SIG-M5 (cell line): ENCODE results near the gene ZNF280C.

ENCODE experiments used
- DNase-seq: peaks from one replicate; lab custom pipeline; 2025; lab: John Stamatoyannopoulos, UW

Gene ZNF280C

DNA sequence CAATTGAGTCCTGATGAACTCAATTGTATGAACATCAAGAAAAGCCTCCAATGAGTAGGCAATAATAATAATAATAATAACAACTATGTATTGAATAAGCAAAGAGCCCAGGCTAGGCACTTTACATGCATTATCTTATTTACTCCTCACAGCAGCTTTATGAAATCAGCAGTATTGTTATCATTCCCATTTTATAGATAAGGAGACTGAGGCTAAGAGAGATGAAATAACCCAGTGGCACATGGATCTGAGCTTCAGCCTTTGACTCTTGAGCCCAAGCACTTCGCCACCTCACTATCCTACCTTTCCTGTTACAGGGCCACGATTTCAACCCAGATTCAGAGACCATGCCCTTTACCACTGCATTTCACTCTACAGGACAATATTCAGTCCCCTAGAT lies 93.8 kb downstream of the ZNF280C start:
- DNase-seq = no peak

DNA sequence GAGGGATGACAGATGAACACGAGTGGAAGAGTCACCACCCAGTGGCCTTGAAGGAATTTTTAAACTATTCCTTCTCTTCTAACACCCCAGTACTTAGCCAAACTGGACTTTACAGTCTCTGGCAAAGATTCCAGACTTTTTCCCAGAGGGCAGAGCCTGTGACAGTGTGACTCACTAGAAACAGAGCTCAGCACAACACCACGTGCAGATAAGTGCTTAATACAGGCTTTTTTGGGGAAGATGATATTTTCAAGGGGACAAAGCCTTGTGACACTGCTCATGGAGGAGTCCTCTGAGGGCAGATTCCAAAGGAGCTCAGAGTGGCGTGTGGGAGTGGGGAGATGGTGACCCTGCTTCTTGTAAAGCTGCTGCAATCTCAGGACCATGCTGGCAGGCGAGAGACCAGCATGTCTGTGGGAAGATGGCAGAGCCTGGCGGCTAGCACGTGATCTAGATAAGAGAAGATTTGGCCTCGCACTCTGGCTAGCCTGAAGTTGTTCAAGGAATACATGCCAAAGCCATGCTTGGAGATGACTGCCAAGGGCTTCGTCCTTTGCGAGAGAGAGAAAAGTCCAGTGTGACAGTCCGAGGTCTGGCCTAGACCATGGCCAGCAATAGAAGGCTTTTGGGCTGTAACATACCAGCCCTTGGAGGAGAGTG lies 94.5 kb downstream of the ZNF280C start:
- DNase-seq = no peak

DNA sequence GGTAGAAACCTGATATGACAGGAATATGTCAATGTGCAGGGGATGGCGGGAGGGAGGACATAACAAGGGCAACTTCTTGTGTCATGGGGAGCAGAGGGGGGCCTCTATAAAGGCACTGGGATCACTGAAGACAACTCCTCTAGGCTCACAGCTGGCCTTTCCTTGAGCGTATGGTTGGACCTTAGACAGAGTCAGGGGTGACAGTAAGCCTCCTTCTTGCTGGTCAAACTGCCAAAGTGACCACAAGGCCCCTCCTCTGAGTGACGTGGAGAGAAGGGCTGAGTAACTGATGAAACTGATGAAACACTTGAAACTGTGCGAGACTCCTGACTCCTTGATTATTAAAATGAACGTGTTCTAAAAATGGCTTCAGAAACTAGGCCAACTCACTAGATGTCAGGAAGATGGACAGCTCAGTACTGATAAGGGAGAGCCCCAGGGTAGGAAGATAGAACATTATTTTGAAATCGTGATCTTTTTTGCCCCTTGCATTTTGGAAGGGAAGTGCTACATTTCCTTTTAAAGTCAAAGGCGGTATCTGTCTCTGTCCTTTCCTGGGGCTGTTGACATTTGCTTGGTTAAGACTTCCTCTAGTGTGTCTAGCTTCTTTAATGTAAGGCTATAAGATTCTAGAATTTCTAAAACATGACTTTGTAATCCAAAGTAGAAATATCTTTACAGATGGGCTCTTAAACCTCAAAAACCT lies 95.4 kb downstream of the ZNF280C start:
- DNase-seq = peak; percentile 6

DNA sequence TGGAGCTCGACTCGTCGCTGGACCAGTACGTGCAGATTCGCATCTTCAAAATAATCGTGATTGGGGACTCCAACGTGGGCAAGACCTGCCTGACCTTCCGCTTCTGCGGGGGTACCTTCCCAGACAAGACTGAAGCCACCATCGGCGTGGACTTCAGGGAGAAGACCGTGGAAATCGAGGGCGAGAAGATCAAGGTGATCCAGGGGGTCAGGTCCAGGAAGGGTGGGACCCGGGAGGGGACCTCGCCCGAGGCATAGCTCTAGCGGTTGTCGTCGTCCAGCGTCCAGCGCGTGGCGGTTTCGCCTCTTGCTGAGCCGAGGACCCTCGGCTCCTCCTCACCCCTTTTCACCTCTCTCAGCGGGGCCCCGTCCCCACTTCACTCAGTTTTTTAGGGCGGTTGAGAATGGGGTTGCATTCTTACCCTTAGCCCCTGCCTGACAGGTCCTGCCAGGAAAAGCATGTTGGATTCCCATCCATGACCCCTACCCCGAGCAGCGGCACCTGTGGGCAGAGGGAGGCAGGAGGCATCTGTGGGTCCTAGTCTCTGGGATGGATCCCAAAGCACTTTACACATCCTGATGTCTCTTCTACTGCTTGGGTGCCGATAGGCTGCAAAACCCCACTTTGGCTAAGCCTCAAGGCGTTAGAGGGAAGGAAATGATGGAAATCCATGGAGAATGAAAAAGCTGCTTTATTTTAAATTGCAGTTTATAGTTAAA lies 96.4 kb downstream of the ZNF280C start:
- DNase-seq = no peak

DNA sequence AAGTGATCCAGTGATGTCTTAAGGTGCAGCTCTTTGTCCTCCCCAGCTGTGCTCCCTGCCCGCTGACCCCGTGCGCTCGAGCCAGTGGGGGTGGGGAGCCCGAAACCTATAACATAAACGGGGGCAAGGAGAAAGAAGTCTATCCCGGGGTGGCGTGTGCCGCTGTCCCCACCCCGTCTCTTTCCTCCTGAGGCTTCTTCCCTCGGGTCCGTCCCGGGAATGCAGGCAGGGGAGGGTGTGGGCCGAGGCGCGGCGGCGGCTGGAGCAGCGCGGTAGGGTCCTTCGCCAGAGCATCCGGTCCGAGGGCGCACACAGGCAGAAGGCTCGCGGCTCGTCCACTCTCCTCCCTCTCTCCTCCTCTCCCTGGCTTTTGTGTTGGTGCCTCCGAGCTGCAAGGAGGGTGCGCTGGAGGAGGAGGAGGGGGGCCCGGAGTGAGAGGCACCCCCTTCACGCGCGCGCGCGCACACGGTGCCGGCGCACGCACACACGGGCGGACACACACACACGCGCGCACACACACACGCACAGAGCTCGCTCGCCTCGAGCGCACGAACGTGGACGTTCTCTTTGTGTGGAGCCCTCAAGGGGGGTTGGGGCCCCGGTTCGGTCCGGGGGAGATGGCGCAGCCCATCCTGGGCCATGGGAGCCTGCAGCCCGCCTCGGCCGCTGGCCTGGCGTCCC lies 97.1 kb downstream of the ZNF280C start, which contains the start of gene RAB33A:
RAB33A (plus strand) TSS at position 517 of the 681 bp plus-strand sequence; CDS start at position 618, 101 bp downstream.
- DNase-seq = no peak

DNA sequence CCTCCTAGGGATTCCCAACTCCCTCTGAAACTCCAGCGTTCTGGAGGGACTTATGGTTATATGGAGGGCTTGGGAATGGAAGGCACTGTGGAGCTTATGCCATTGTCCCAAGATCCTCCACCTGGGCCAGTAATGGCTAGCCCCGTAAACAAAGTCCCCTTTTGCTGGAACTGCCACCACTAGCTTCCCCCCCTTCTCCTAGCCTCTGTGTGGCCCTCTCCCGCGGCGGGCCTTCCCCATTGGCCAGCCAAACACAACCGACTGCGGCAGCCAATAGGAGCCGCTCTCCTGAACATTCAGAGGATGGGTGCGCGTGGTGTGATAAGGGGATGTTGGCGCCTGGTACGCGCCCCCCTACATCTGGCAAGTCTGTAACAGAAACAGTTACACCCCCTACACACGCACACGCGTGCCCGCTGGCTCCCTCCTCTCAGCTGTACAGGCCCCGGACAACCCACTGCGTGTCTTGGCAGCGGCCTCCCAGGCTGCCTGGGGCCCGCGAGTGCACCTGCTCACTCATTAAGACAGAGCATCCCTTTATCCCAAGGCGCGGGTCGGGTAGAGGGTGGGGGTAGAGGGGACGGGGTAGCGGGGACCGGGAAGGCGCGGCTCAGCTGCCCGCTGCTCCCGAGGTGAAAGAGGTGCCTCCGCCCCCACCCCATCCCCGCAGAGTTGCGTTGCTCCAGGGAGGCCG lies 97.8 kb downstream of the ZNF280C start:
- no peak for DNase-seq

DNA sequence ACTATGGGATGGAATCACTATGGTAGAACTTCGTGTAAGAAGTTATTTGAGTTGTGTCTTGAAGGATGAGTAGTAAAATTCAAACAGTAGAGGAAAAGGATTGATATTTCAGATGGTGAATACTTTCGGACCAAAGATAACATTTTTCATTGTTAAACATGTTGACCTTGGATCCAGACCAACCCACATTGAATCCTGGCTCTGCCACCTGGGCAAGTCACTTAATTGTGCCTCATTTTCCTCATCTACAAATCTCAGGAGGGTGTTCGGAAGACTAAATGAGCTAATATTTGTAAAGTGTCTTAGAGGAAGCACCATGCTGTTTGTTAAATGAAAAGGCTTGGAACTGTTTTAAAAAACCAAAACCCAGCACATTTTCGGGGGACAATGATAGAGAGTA lies 101.7 kb downstream of the ZNF280C start:
- DNase-seq = no peak

DNA sequence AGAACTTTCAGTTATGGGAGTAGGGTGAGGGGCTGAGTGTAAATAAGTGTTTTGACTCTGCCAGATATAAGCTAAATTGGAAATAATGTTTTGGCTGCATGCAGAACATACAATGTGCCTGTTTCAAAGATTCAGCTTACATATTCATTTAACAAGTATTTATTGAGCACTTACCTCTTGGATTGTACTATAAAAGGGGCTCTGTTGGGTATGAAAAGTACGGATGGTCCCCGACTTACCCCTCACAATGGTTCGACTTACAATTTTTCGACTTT lies 102.3 kb downstream of the ZNF280C start:
- DNase-seq = no peak

DNA sequence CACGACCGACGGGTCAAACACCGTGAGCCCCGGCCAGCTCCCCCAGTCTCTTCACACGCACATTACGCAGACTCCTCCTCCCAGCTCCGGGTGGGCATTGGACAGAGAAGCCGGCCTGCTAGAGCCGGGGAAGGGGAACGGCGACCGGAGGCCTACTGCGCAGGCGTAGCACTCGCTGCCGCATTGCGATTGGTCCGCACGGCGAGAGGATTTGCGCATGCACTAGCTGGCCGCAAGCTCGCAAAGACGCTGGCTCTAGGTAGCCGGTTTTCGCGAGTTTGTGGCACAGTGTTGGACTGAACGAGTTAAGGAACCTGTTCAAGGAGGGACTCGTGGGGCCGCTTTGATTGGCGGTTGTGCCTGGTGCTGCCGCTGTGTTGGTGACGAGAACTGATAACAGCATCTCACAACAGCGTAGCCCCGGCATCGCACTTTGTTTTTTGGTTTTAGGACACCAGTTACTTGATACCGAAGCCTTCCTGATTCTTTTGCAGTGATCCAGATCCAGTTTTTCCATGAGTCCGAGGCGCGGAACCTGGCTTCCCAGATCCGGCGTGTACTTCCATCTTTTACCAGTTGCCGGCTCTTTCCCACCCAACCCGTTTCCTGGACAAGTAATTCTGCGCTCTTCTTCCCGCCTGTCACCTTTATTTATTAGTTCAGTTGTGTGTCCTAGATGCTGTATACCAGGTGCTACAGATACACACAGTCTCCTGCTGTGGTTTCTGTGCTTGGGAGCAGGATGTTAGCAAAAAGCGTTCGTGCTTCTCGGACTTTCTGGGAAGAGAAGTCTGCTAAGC lies 102.8 kb downstream of the ZNF280C start, which contains the start of gene AIFM1:
AIFM1 (minus strand) TSS at position 139 of the 800 bp plus-strand sequence. CDS start 185 bp downstream, outside the sequence.
- peak; percentile 60 for DNase-seq

DNA sequence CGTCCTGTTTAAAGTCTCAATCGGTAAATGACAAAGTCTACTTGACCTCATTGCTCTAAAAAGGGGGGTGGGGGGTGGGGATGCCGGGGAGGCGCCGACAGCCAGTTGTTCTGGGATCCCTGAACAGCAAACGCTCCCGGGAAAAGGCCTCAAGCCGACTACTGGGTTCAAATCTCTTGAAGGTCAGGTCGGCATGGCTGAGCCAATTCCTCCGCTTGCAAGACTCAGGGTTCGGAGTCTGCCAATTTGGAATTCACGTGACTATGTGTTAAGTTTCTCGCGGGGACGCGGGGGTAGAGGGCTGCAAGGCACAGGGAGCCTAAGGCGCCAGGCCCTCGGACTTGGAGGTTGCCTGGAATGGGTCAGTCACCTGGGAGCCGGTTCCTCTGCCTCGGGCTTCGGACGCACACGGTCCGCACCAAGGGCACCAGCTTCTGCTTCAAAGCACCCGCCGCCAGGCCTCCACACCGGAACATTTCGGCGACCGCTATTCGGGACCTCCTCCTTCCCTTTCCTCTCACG lies 103.5 kb downstream of the ZNF280C start:
- no peak for DNase-seq

DNA sequence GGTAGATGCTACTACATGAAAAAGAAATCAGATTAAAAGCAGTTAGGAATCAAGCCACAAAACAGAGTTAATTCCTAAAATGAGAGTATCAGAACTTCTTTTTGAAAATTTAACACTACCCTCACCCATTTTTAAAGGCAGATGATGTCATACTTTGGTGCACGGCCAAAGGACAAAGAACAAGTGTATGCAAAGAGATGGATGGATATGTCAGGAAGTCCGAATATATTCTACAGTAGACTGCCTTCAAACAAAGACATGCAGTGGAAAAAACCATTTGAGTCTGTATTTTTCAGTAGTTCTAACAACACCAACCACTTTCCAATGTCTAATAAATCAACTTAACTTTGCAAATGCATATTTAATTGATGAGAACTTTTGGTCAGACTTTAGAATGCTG lies 105.3 kb downstream of the ZNF280C start:
- no peak for DNase-seq

DNA sequence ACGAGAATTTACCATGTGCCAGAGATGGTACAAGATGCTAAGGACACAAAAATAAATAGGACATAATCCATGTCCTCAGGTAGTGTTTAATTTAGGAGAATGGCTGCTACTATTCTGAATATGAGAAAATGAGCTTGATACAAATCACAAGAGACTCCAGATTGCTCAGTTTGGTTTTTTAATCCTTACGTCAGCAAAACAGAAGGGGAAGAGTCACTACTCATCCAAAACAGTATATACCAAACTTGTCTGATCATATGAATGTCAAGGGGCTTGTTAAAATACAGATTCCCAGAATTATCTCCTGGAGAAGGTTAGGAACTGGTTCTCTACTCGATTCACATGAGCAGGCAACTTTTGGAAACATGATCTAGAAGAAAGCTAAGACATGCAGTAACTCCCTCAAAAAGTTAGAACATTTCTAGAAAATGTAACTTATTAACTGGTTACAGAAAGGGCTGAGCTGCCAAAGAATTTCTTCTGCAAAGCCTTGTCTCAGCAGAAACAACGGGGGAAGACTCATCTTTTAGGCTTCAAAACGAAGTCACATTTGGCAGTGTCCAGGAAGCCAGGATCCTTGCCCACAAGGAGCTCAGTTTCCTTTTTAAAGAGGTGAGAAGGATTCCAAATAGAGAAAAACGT lies 106.5 kb downstream of the ZNF280C start:
- no peak for DNase-seq

DNA sequence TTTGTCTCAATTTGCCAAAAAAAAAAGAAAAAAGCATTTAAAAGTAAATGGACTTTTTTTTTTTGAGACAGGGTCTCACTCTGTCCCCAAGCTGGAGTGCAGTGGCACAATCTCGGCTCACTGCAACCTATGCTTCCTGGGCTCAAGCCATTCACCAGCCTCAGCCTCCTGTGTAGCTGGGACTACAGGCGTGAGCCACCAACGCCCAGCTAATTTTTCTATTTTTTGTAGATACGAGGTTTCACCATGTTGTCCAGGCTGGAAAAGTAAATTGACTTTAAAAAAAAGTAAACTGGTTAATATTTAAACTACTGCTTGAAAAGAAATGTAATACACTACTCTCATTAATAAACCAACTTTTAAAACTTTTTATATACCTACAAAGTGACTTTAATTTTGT lies 108.9 kb downstream of the ZNF280C start:
- no peak for DNase-seq

DNA sequence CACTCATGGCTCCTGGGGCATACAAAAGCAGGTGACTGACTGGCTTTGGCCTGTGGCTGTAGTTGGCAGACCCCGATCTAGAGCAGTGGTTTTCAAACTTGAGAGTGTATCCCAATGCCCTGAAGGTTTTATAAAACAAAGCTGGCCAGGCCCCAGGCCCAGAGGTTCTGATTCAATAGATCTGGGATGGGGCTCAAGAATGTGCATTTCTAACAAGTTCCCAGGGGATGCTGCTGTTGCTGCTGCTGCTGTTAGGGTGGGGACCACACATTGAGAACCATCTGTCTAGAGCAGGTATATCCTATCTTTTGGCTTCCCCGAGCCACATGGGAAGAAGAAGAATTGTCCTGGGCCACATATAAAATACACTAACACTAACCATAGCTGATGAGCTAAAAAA lies 110.4 kb downstream of the ZNF280C start:
- no peak for DNase-seq

DNA sequence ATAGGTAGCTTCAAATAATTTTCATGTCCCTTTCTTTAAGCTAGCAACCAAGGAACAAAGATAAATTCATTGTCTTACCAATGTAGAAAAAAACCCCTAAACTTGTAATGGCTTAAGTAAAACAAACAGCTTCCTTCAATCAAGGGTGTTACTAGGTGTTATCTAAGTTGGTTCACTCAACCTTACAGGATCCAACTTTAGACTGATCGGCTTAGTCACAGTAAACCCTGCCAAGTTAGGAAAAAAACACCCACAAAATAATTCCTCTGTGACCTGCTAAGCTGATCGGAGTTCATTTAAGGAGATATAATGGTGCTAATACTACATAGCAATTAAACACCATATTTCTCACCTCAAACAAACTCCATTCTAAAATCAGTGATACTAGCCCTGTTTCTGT lies 113.1 kb downstream of the ZNF280C start:
- no peak for DNase-seq
